NT2/D1 (cell line): ENCODE measurements around the gene DIP2A.

Experiments
- YY1 ChIP-seq: IDR thresholded peaks from 2 replicates; pipeline ENCODE4 v1.6.1; 2011; ENCODE audit not compliant: insufficient read length, insufficient read depth
- ZNF274 ChIP-seq: IDR thresholded peaks from 2 replicates; pipeline ENCODE4 v1.6.1; 2011; ENCODE audit warnings: mild to moderate bottlenecking, low read depth, low read length

DNA sequence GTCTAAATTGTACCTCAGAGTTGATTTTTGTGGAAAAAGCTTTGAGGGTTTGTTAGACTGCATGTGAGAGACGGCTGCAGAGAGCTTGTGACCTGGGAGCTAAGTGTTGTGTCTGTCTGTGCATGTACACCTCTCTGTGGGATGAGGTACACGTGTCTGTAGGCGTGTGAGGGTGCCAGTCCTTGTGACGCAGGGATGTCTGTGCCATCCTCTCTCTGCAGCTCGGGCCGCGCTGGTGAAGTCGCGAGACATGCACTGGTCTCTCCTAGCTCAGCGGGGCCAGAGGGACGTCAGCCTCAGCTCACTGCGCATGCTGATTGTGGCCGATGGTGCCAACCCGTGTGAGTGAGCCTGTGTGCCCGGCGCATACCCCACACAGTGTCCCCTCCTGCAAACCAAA is 79.6 kb downstream of the DIP2A start:
- TF ChIP-seq YY1 (no peak), ZNF274 (no peak)
